ENCODE data around the gene PWWP2B.

Gene PWWP2B

DNA sequence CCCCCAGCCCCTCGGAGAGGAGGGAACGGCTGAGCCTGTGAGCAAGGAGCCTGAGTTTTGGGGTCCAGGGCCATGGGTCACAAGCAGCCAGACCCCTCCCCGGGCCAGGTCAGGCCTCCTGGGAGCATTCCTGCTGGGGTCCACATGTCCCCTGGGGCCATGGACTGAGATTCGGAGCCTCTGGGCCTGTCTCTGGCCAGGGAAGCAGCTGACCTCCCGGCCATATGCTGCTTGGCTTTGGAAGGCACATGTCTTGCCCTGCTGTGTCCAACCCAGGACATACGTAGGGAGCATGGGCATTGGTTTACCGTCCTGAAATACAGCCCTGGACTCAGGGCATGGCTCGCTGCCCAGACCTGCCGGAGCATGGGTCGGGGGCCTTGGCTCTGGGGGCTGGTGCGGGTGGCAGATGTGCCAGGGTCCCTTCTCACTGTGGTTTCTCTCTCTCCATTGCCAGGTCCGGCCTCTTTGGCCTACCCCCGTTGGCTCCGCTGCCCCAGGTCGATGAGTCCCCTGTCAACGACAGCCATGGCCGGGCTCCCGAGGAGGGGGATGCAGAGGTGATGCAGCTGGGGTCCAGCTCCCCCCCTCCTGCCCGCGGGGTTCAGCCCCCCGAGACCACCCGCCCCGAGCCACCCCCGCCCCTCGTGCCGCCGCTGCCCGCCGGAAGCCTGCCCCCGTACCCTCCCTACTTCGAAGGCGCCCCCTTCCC lies 7.3 kb downstream of the PWWP2B start:
- no peak overlapping the region for H3K4me2 ChIP-seq
- H3K27me3 ChIP-seq (ENCODE audit: insufficient read depth, low read depth), result no peaks in the 10 kb centered on the region
- H3K27ac ChIP-seq, result no peak overlapping the region
- no peak overlapping the region for H3K9ac ChIP-seq
- H3K4me1 ChIP-seq (ENCODE audit: low read depth, poor library complexity, severe bottlenecking), result peaks cover 12% of the 10 kb centered on the region
- H4K20me1 ChIP-seq (ENCODE audit: insufficient read depth), result no peaks in the 10 kb centered on the region
- no peak overlapping the region for H2AFZ ChIP-seq (ENCODE audit: low read depth)
- no peaks in the 10 kb centered on the region for H3K36me3 ChIP-seq (ENCODE audit: insufficient read depth)
- TF ChIP-seq CTCF (conservative IDR thresholded peaks at IDR 0.05; ENCODE audit: low read depth, low read length), result no peak
- H3K4me3 ChIP-seq (IDR thresholded peaks at IDR 0.05; ENCODE audit: insufficient read depth, low read depth, low read length), result no peak overlapping the region
- peaks cover 31% of the 10 kb centered on the region; the same call in 1 of the 2 replicates for H3K79me2 ChIP-seq (ENCODE audit: insufficient read depth, low read depth)

- Histone ChIP-seq H3K4me3 (IDR thresholded peaks at IDR 0.05; ENCODE audit: insufficient read depth, low read depth, low read length) (no peak overlapping the region), H2AFZ (ENCODE audit: low read depth) (no peak overlapping the region), H3K9ac (no peak overlapping the region), H3K4me1 (ENCODE audit: low read depth, poor library complexity, severe bottlenecking) (peaks cover 5% of the 10 kb centered on the region), H3K27me3 (ENCODE audit: insufficient read depth, low read depth) (no peaks in the 10 kb centered on the region), H3K79me2 (ENCODE audit: insufficient read depth, low read depth) (peaks cover 24% of the 10 kb centered on the region; the same call in 1 of the 2 replicates), H3K27ac (no peak overlapping the region), H3K4me2 (no peak overlapping the region), H3K36me3 (ENCODE audit: insufficient read depth) (no peaks in the 10 kb centered on the region), H4K20me1 (ENCODE audit: insufficient read depth) (no peaks in the 10 kb centered on the region)
- TF ChIP-seq CTCF (conservative IDR thresholded peaks at IDR 0.05; ENCODE audit: low read depth, low read length), result no peak
Observed at GRCh38 chr10:132404911-132405462, 8.0 kb downstream of the PWWP2B start.

GRCh38 chr10:132405463-132405991 lies 8.5 kb downstream of the PWWP2B start:
- no peak for TF ChIP-seq CTCF (conservative IDR thresholded peaks at IDR 0.05; ENCODE audit: low read depth, low read length)
- Histone ChIP-seq H3K4me2 (no peak overlapping the region), H4K20me1 (ENCODE audit: insufficient read depth) (no peaks in the 10 kb centered on the region), H3K79me2 (ENCODE audit: insufficient read depth, low read depth) (peaks cover 19% of the 10 kb centered on the region; the same call in 1 of the 2 replicates), H3K36me3 (ENCODE audit: insufficient read depth) (no peaks in the 10 kb centered on the region), H3K27ac (no peak overlapping the region), H3K9ac (no peak overlapping the region), H3K4me3 (IDR thresholded peaks at IDR 0.05; ENCODE audit: insufficient read depth, low read depth, low read length) (no peak overlapping the region), H3K27me3 (ENCODE audit: insufficient read depth, low read depth) (no peaks in the 10 kb centered on the region), H2AFZ (ENCODE audit: low read depth) (no peak overlapping the region), H3K4me1 (ENCODE audit: low read depth, poor library complexity, severe bottlenecking) (no peaks in the 10 kb centered on the region)

GRCh38 chr10:132406181-132406580 lies 9.2 kb downstream of the PWWP2B start:
- peaks cover 12% of the 10 kb centered on the region; the same call in 1 of the 2 replicates for H3K79me2 ChIP-seq (ENCODE audit: insufficient read depth, low read depth)
- no peak overlapping the region for H3K4me3 ChIP-seq (IDR thresholded peaks at IDR 0.05; ENCODE audit: insufficient read depth, low read depth, low read length)
- no peak for TF ChIP-seq CTCF (conservative IDR thresholded peaks at IDR 0.05; ENCODE audit: low read depth, low read length)
- H3K4me2 ChIP-seq, result no peak overlapping the region
- H3K36me3 ChIP-seq (ENCODE audit: insufficient read depth), result no peaks in the 10 kb centered on the region
- H2AFZ ChIP-seq (ENCODE audit: low read depth), result no peak overlapping the region
- no peaks in the 10 kb centered on the region for H3K27me3 ChIP-seq (ENCODE audit: insufficient read depth, low read depth)
- H3K4me1 ChIP-seq (ENCODE audit: low read depth, poor library complexity, severe bottlenecking), result no peaks in the 10 kb centered on the region
- no peaks in the 10 kb centered on the region for H4K20me1 ChIP-seq (ENCODE audit: insufficient read depth)
- H3K9ac ChIP-seq, result no peak overlapping the region
- H3K27ac ChIP-seq, result no peak overlapping the region
